ENCODE data around the gene ANKS1B. TPM values are rescaled to one million over a fixed set of nuclear protein-coding genes. Genes with fewer than 3 reads are reported as not detected.

ANKS1B gene
- total RNA-seq, 1 experiment from 2014 or later, result 18.8 TPM

GRCh38 chr12:99493197-99493596, 491.5 kb downstream of the ANKS1B start:
- ChIA-PET CTCF (no interaction called here), POLR2A (no interaction called here)
- Mint-ChIP-seq H3K36me3 (ENCODE audit: insufficient read depth, unreplicated experiment) (no peaks in the 10 kb centered on the region), H3K4me1 (ENCODE audit: insufficient read depth, unreplicated experiment) (peaks cover 25% of the 10 kb centered on the region), H3K27me3 (ENCODE audit: insufficient read depth, unreplicated experiment) (no peaks in the 10 kb centered on the region), H3K9me3 (ENCODE audit: unreplicated experiment) (no peaks in the 10 kb centered on the region), H3K27ac (ENCODE audit: low read depth, unreplicated experiment) (no peak overlapping the region), H3K4me3 (ENCODE audit: unreplicated experiment) (no peak overlapping the region)
- intact Hi-C loops (cut with micrococcal nuclease), result loop anchor here (10.0 kb wide), 1 partner anchor 448 kb away; no protein-coding TSS in a partner anchor
- no peak for DNase-seq (ENCODE audit: unreplicated experiment)
- no TSS peak for BruUV-seq (replicated peaks)
- no peak for TF ChIP-seq CTCF (IDR thresholded peaks at IDR 0.05; ENCODE audit: unreplicated experiment)

GRCh38 chr12:99486277-99486676, 498.5 kb downstream of the ANKS1B start:
- H3K9me3 Mint-ChIP-seq (ENCODE audit: unreplicated experiment), result no peaks in the 10 kb centered on the region
- BruUV-seq (replicated peaks), result no TSS peak
- no peak for DNase-seq (ENCODE audit: unreplicated experiment)
- POLR2A ChIA-PET, result no interaction called here
- no peak overlapping the region for H3K27ac Mint-ChIP-seq (ENCODE audit: low read depth, unreplicated experiment)
- no peak for TF ChIP-seq CTCF (IDR thresholded peaks at IDR 0.05; ENCODE audit: unreplicated experiment)
- no peaks in the 10 kb centered on the region for H3K4me1 Mint-ChIP-seq (ENCODE audit: insufficient read depth, unreplicated experiment)
- CTCF ChIA-PET, result interaction anchor here (0.6 kb wide), 1 partner anchor 141 kb away, joined by 3 read pairs; no protein-coding TSS in a partner anchor
- intact Hi-C loops (cut with micrococcal nuclease), result no loop called here
- no peak overlapping the region for H3K4me3 Mint-ChIP-seq (ENCODE audit: unreplicated experiment)
- no peaks in the 10 kb centered on the region for H3K36me3 Mint-ChIP-seq (ENCODE audit: insufficient read depth, unreplicated experiment)
- H3K27me3 Mint-ChIP-seq (ENCODE audit: insufficient read depth, unreplicated experiment), result no peaks in the 10 kb centered on the region

GRCh38 chr12:99479149-99479548, 505.6 kb downstream of the ANKS1B start:
- no peaks in the 10 kb centered on the region for H3K4me1 Mint-ChIP-seq (ENCODE audit: insufficient read depth, unreplicated experiment)
- H3K4me3 Mint-ChIP-seq (ENCODE audit: unreplicated experiment), result no peak overlapping the region
- no peak for DNase-seq (ENCODE audit: unreplicated experiment)
- peaks cover 7% of the 10 kb centered on the region for H3K9me3 Mint-ChIP-seq (ENCODE audit: unreplicated experiment)
- BruUV-seq (replicated peaks), result no TSS peak
- ChIA-PET CTCF (no interaction called here), POLR2A (interaction anchor here (0.7 kb wide), 1 partner anchor 23 kb away, joined by 3 read pairs; no protein-coding TSS in a partner anchor)
- H3K27me3 Mint-ChIP-seq (ENCODE audit: insufficient read depth, unreplicated experiment), result no peaks in the 10 kb centered on the region
- intact Hi-C loops (cut with micrococcal nuclease), result no loop called here
- no peak for TF ChIP-seq CTCF (IDR thresholded peaks at IDR 0.05; ENCODE audit: unreplicated experiment)
- H3K36me3 Mint-ChIP-seq (ENCODE audit: insufficient read depth, unreplicated experiment), result no peaks in the 10 kb centered on the region
- no peak overlapping the region for H3K27ac Mint-ChIP-seq (ENCODE audit: low read depth, unreplicated experiment)

GRCh38 chr12:99476956-99477355, 507.8 kb downstream of the ANKS1B start:
- Mint-ChIP-seq H3K27ac (ENCODE audit: low read depth, unreplicated experiment) (no peak overlapping the region), H3K9me3 (ENCODE audit: unreplicated experiment) (peaks cover 7% of the 10 kb centered on the region), H3K27me3 (ENCODE audit: insufficient read depth, unreplicated experiment) (no peaks in the 10 kb centered on the region), H3K4me1 (ENCODE audit: insufficient read depth, unreplicated experiment) (no peaks in the 10 kb centered on the region), H3K4me3 (ENCODE audit: unreplicated experiment) (no peak overlapping the region), H3K36me3 (ENCODE audit: insufficient read depth, unreplicated experiment) (no peaks in the 10 kb centered on the region)
- no TSS peak for BruUV-seq (replicated peaks)
- intact Hi-C loops (cut with micrococcal nuclease), result no loop called here
- no peak for TF ChIP-seq CTCF (IDR thresholded peaks at IDR 0.05; ENCODE audit: unreplicated experiment)
- DNase-seq (ENCODE audit: unreplicated experiment), result no peak
- CTCF ChIA-PET, result interaction anchor here (0.9 kb wide), 1 partner anchor 143 kb away, joined by 3 read pairs; no protein-coding TSS in a partner anchor
- POLR2A ChIA-PET, result no interaction called here

Measured in MCF 10A (cell line).